Upper lobe of left lung (tissue), 6 donors: ENCODE results near the gene MAP4K1. TPM values are rescaled to one million over a fixed set of nuclear protein-coding genes. Genes with fewer than 3 reads are reported as not detected.

Experiments
- ATAC-seq, 2 donors: fragments of 200-7000 bp; cut with Tn5 transposase; one replicate each; pipeline ENCODE4 v1.9.1; 2022; ENCODE audit warnings: mild to moderate bottlenecking in 2 of 2, moderate library complexity in 2 of 2; ENCODE audit not compliant: low FRiP score in 2 of 2
- DNase-seq, 2 donors: peaks; one replicate each; pipeline ENCODE4 v3.0.0-alpha.2; 2019 to 2020
- H3K27ac ChIP-seq, 4 donors: fragments of 200-600 bp; sonication (generic); one replicate each; pipeline ENCODE4 v1.5.1; 2016 to 2019
- H3K27me3 ChIP-seq, 4 donors: fragments of 200-600 bp; sonication (generic); one replicate each; pipeline ENCODE4 v1.5.1; 2017 to 2019
- H3K36me3 ChIP-seq, 4 donors: fragments of 200-600 bp; sonication (generic); one replicate each; pipeline ENCODE4 v1.5.1; 2016 to 2019
- H3K4me1 ChIP-seq, 4 donors: fragments of 200-600 bp; sonication (generic); one replicate each; pipeline ENCODE4 v1.5.1; 2018 to 2019
- H3K4me3 ChIP-seq, 4 donors: fragments of 200-600 bp; sonication (generic); one replicate each; pipeline ENCODE4 v1.5.1; 2017 to 2019; ENCODE audit warnings: mild to moderate bottlenecking in 2 of 4, moderate library complexity in 1 of 4
- H3K9me3 ChIP-seq, 4 donors: fragments of 200-600 bp; sonication (generic); one replicate each; pipeline ENCODE4 v1.5.1; 2018 to 2019
- CTCF ChIP-seq, 6 experiments: fragments of 450-650 bp in 4 of 6; fragments of 200-600 bp in 2 of 6; sonication (generic) in 2 of 6; IDR thresholded peaks; one replicate each; pipeline ENCODE4 v1.5.1; 2016 to 2019; ENCODE audit warnings: antibody characterized with exemption in 6 of 6
- EP300 ChIP-seq, 4 donors: sonication (generic); formaldehyde crosslinking; IDR thresholded peaks; one replicate each; pipeline ENCODE4 v1.5.1; 2017; ENCODE audit warnings: antibody characterized with exemption in 4 of 4, control low read depth in 2 of 4
- POLR2A ChIP-seq, 4 donors: fragments of 450-650 bp; IDR thresholded peaks; one replicate each; pipeline ENCODE4 v1.5.1; 2016 to 2017; ENCODE audit warnings: antibody characterized with exemption in 4 of 4, mild to moderate bottlenecking in 2 of 4
- POLR2AphosphoS5 ChIP-seq, 2 donors: sonication (generic); formaldehyde crosslinking; IDR thresholded peaks; one replicate each; pipeline ENCODE4 v1.5.1; 2017; ENCODE audit warnings: antibody characterized with exemption in 2 of 2
- WGBS, 2 donors: methylation state at CpG; one replicate each; pipeline ENCODE4 v1.1.5; 2017 to 2018; 5-methylcytosine and 5-hydroxymethylcytosine counted together
- total RNA-seq, 6 donors: library from RNA; depleted of rRNA in 4 of 6; stranded (reverse); fragments of >200 nt in 4 of 6; gene quantifications; one replicate each; pipeline versions ENCODE4 v1.1.0 to v1.2.1, GENCODE V29; 2016 to 2021
- donor health status: DM: no; HTN: no; CAD: no; lungs with moderate emphysema.
- donor health status: DM: no; HTN: yes; CAD: no; lungs with severe emphysema.

MAP4K1 gene
- total RNA-seq, 6 donors from 2014 or later, result 6.2 to 28.3 (median 9.9) TPM

- Histone ChIP-seq H3K27me3 (no peaks in the 10 kb centered on the region), H3K27ac (peak overlapping the region; percentile 87 to 97 (median 94)), H3K4me1 (peaks cover 96 to 100% (median 98%) of the 10 kb centered on the region in 4 donors), H3K4me3 (no peak overlapping the region), H3K36me3 (peaks cover 0 to 15% (median 0%) of the 10 kb centered on the region in 4 donors), H3K9me3 (no peaks in the 10 kb centered on the region)
- peak in 1 of 2 donors; percentile 4 for ATAC-seq
- DNase-seq, result peak in 1 of 2 donors; percentile 77
- TF ChIP-seq POLR2AphosphoS5 (IDR thresholded peaks at IDR 0.05) (peak in 1 of 2 donors; percentile 12), POLR2A (IDR thresholded peaks at IDR 0.05) (peak in 1 of 4 donors; percentile 53), EP300 (IDR thresholded peaks at IDR 0.05) (no peak), CTCF (IDR thresholded peaks at IDR 0.05) (no peak)
- WGBS, 2 donors, result 28 to 29% methylated on average over 1 of the region's 1 CpG
Measured at GRCh38 chr19:38661996-38662395, 44.2 kb upstream of the MAP4K1 start.

GRCh38 chr19:38661136-38661535, 43.4 kb upstream of the MAP4K1 start:
- DNase-seq, result no peak
- H3K36me3 ChIP-seq, result peaks cover 0 to 21% (median 0%) of the 10 kb centered on the region in 4 donors
- H3K27me3 ChIP-seq, result no peaks in the 10 kb centered on the region
- WGBS, 2 donors, result 55 to 62% methylated on average over 7 of the region's 7 CpGs
- no peak for ATAC-seq
- no peak for TF ChIP-seq EP300 (IDR thresholded peaks at IDR 0.05)
- no peak for TF ChIP-seq POLR2A (IDR thresholded peaks at IDR 0.05)
- H3K9me3 ChIP-seq, result no peaks in the 10 kb centered on the region
- H3K27ac ChIP-seq, result peak overlapping the region; percentile 87 to 97 (median 94)
- H3K4me3 ChIP-seq, result no peak overlapping the region
- H3K4me1 ChIP-seq, result peaks cover 96 to 100% (median 98%) of the 10 kb centered on the region in 4 donors

GRCh38 chr19:38660724-38661123, 43.0 kb upstream of the MAP4K1 start:
- H3K27me3 ChIP-seq, result no peaks in the 10 kb centered on the region
- 53 to 77% methylated on average over 9 of the region's 9 CpGs for WGBS, 2 donors
- H3K9me3 ChIP-seq, result no peaks in the 10 kb centered on the region
- TF ChIP-seq CTCF (IDR thresholded peaks at IDR 0.05) (no peak), POLR2A (IDR thresholded peaks at IDR 0.05) (no peak), POLR2AphosphoS5 (IDR thresholded peaks at IDR 0.05) (no peak), EP300 (IDR thresholded peaks at IDR 0.05) (no peak)
- ATAC-seq (no peak), DNase-seq (no peak)
- peaks cover 96 to 100% (median 98%) of the 10 kb centered on the region in 4 donors for H3K4me1 ChIP-seq
- peak overlapping the region; percentile 87 to 97 (median 94) for H3K27ac ChIP-seq
- H3K36me3 ChIP-seq, result peaks cover 0 to 21% (median 0%) of the 10 kb centered on the region in 4 donors
- H3K4me3 ChIP-seq, result no peak overlapping the region

GRCh38 chr19:38658462-38659306, 40.9 kb upstream of the MAP4K1 start:
- peak overlapping the region; percentile 87 to 97 (median 94) for H3K27ac ChIP-seq
- H3K27me3 ChIP-seq, result no peaks in the 10 kb centered on the region
- H3K9me3 ChIP-seq, result no peaks in the 10 kb centered on the region
- H3K4me3 ChIP-seq, result no peak overlapping the region
- peaks cover 0 to 25% (median 0%) of the 10 kb centered on the region in 4 donors for H3K36me3 ChIP-seq
- peaks cover 96 to 100% (median 98%) of the 10 kb centered on the region in 4 donors for H3K4me1 ChIP-seq
- DNase-seq (peak in 1 of 2 donors; percentile 64), ATAC-seq (peak; percentile 82 to 84)
- TF ChIP-seq POLR2AphosphoS5 (IDR thresholded peaks at IDR 0.05) (peak; percentile 42 to 82), CTCF (IDR thresholded peaks at IDR 0.05) (no peak), EP300 (IDR thresholded peaks at IDR 0.05) (peak in 1 of 4 donors; percentile 74)
- 28 to 40% methylated on average over 12 to 14 of the region's 15 CpGs for WGBS, 2 donors

GRCh38 chr19:38657633-38658222, 40.0 kb upstream of the MAP4K1 start:
- Histone ChIP-seq H3K36me3 (peaks cover 0 to 25% (median 0%) of the 10 kb centered on the region in 4 donors), H3K27ac (peak overlapping the region; percentile 87 to 97 (median 94)), H3K27me3 (no peaks in the 10 kb centered on the region), H3K9me3 (no peaks in the 10 kb centered on the region), H3K4me1 (peaks cover 96 to 100% (median 98%) of the 10 kb centered on the region in 4 donors), H3K4me3 (no peak overlapping the region)
- ATAC-seq (peak in 1 of 2 donors; percentile 34), DNase-seq (no peak)
- TF ChIP-seq POLR2AphosphoS5 (IDR thresholded peaks at IDR 0.05) (no peak), CTCF (IDR thresholded peaks at IDR 0.05) (no peak), POLR2A (IDR thresholded peaks at IDR 0.05) (no peak)
- 65 to 66% methylated on average over 8 of the region's 8 CpGs for WGBS, 2 donors
